HuH-7.5 (cell line): Measurements from ENCODE around the gene SELENBP1.
"Not testable (repeated sequence)": the region's sequence is repeated elsewhere in the genome, so short reads cannot be mapped to it uniquely, and the experiment has no call there.

Experiments used
- DNase-seq: peaks from one replicate; pipeline ENCODE4 v3.0.0; 2011; ENCODE audit warnings: low spot score

SELENBP1 gene

GRCh38 chr1:151377150-151377884, 4.8 kb upstream of the SELENBP1 start:
- DNase-seq, result no peak

- DNase-seq, result no peak
Measured at GRCh38 chr1:151373196-151373595, 691 bp upstream of the SELENBP1 start.

- no peak for DNase-seq
Measured at GRCh38 chr1:151371370-151372057, 991 bp downstream of the SELENBP1 start.

GRCh38 chr1:151370211-151370911, 2.1 kb downstream of the SELENBP1 start:
- no peak for DNase-seq

GRCh38 chr1:151369621-151370048, 2.9 kb downstream of the SELENBP1 start:
- no peak for DNase-seq

GRCh38 chr1:151369302-151369610, 3.2 kb downstream of the SELENBP1 start:
- DNase-seq, result no peak

- no peak for DNase-seq
Measured at GRCh38 chr1:151368393-151369301, 3.9 kb downstream of the SELENBP1 start.

- DNase-seq, result no peak
Measured at GRCh38 chr1:151367658-151368392, 4.7 kb downstream of the SELENBP1 start.

- no peak for DNase-seq
Measured at GRCh38 chr1:151364996-151365395, 7.5 kb downstream of the SELENBP1 start.

- no peak for DNase-seq
Measured at GRCh38 chr1:151362308-151363155, 10.0 kb downstream of the SELENBP1 start.

- no peak for DNase-seq
Measured at GRCh38 chr1:151361883-151362282, 10.6 kb downstream of the SELENBP1 start.

GRCh38 chr1:151356696-151357095, 15.8 kb downstream of the SELENBP1 start:
- no peak for DNase-seq

GRCh38 chr1:151352021-151352718, 20.3 kb downstream of the SELENBP1 start:
- DNase-seq, result no peak

GRCh38 chr1:151350323-151350722, 22.2 kb downstream of the SELENBP1 start:
- not testable (repeated sequence) for DNase-seq

GRCh38 chr1:151347523-151348246, 24.8 kb downstream of the SELENBP1 start:
- no peak for DNase-seq

GRCh38 chr1:151346769-151347522, 25.6 kb downstream of the SELENBP1 start, which contains the start of gene RFX5:
RFX5 (minus strand) TSS chr1:151347252; CDS start chr1:151346320, 932 bp downstream.
- peak; percentile 85 for DNase-seq

GRCh38 chr1:151346082-151346768, 26.3 kb downstream of the SELENBP1 start:
- DNase-seq, result no peak

- no peak for DNase-seq
Measured at GRCh38 chr1:151344291-151344690, 28.2 kb downstream of the SELENBP1 start.
